IMR-90 (cell line): Measurements from ENCODE around the gene ANHX. TPM values are rescaled to one million over a fixed set of nuclear protein-coding genes. Genes with fewer than 3 reads are reported as not detected.

Source experiments
- ATAC-seq: fragments of 200-7000 bp; cut with Tn5 transposase; 2 replicates; pipeline ENCODE4 v1.9.1; 2020; ENCODE audit warnings: low read depth, mild to moderate bottlenecking, moderate library complexity
- BruUV-seq: library from RNA; stranded (reverse); fragments of 400-500 nt; replicated peaks from 2 replicates; lab custom pipeline; 2021; lab: Mats Ljungman, UMichigan
- CTCF ChIA-PET: fragments of 300-600 bp; formaldehyde crosslinking; extraction: SDS; loops from one replicate; lab custom pipeline; 2021; ENCODE audit warnings: antibody characterized with exemption; lab: Yijun Ruan, JAX
- POLR2A ChIA-PET: fragments of 300-600 bp; sonication (Branson Sonifier 250); formaldehyde crosslinking; loops from one replicate; lab custom pipeline; 2022; ENCODE audit warnings: antibody characterized with exemption; ENCODE audit not compliant: unreplicated experiment; lab: Charles Lee
- DNase-seq: peaks from one replicate; pipeline ENCODE4 v3.0.0; 2013
- H2AFZ ChIP-seq: replicated peaks from 2 replicates; pipeline ENCODE3; 2013; ENCODE audit warnings: low read length, mild to moderate bottlenecking; ENCODE audit not compliant: poor library complexity
- H2AK5ac ChIP-seq: 2 replicates; pipeline ENCODE4 v1.6.1; 2013; ENCODE audit warnings: low read depth, low read length, inconsistent platforms
- H2AK9ac ChIP-seq: replicated peaks from 2 replicates; pipeline ENCODE3; 2013; ENCODE audit warnings: mild to moderate bottlenecking, low read depth, low read length, moderate library complexity; ENCODE audit not compliant: poor library complexity
- H2BK120ac ChIP-seq: 2 replicates; pipeline ENCODE4 v1.6.1; 2013; ENCODE audit warnings: low read depth, low read length, inconsistent platforms
- H2BK15ac ChIP-seq: 3 replicates; pipeline ENCODE4 v1.6.1; 2013; ENCODE audit warnings: low read depth, low read length, inconsistent platforms
- H2BK20ac ChIP-seq: 2 replicates; pipeline ENCODE4 v1.6.1; 2013; ENCODE audit warnings: low read depth, mild to moderate bottlenecking, inconsistent platforms, low read length, moderate library complexity
- H2BK5ac ChIP-seq: 2 replicates; pipeline ENCODE4 v1.6.1; 2013; ENCODE audit warnings: mild to moderate bottlenecking, low read depth, low read length, inconsistent platforms; ENCODE audit not compliant: poor library complexity, severe bottlenecking
- H3K14ac ChIP-seq: replicated peaks from 2 replicates; pipeline ENCODE4 v1.6.1; 2013; ENCODE audit warnings: low read depth, low read length, inconsistent platforms
- H3K18ac ChIP-seq: 2 replicates; pipeline ENCODE4 v1.6.1; 2013; ENCODE audit warnings: low read depth, low read length, control low read depth
- H3K23ac ChIP-seq: 2 replicates; pipeline ENCODE4 v1.6.1; 2013; ENCODE audit warnings: low read depth, low read length, inconsistent platforms
- H3K27ac ChIP-seq: 2 replicates; pipeline ENCODE4 v1.5.1; 2013; ENCODE audit warnings: mild to moderate bottlenecking, control low read depth, low read length; ENCODE audit not compliant: insufficient read depth
- H3K27me3 ChIP-seq: 2 replicates; pipeline ENCODE4 v1.6.1; 2013; ENCODE audit warnings: low read length; ENCODE audit not compliant: control insufficient read depth, insufficient read depth
- H3K36me3 ChIP-seq: 2 replicates; pipeline ENCODE4 v1.6.1; 2013; ENCODE audit warnings: low read length, mixed read lengths; ENCODE audit not compliant: control insufficient read depth, insufficient read depth
- H3K4ac ChIP-seq: 2 replicates; pipeline ENCODE4 v1.6.1; 2013; ENCODE audit warnings: low read depth, low read length, inconsistent platforms
- H3K4me1 ChIP-seq: 2 replicates; pipeline ENCODE4 v1.6.1; 2013; ENCODE audit warnings: low read length, mixed read lengths; ENCODE audit not compliant: control insufficient read depth, insufficient read depth
- H3K4me2 ChIP-seq: 2 replicates; pipeline ENCODE4 v1.6.1; 2013; ENCODE audit warnings: low read depth, mild to moderate bottlenecking, control low read depth, low read length, moderate library complexity
- H3K4me3 ChIP-seq: 2 replicates; pipeline ENCODE4 v1.5.1; 2013; ENCODE audit warnings: low read depth, mild to moderate bottlenecking, control low read depth, low read length, moderate library complexity; ENCODE audit not compliant: insufficient read depth
- H3K56ac ChIP-seq: 2 replicates; pipeline ENCODE4 v1.6.1; 2013; ENCODE audit warnings: low read length, inconsistent platforms; ENCODE audit not compliant: insufficient read depth; ENCODE audit errors: extremely low read depth
- H3K79me1 ChIP-seq, 2 experiments: 2 replicates each; pipeline ENCODE4 v1.6.1; 2013; ENCODE audit warnings: low read length in 2 of 2, inconsistent platforms in 1 of 2, low read depth in 1 of 2
- H3K9ac ChIP-seq: 2 replicates; pipeline ENCODE4 v1.6.1; 2013; ENCODE audit warnings: low read depth, low read length, control low read depth
- H3K9me1 ChIP-seq: 2 replicates; pipeline ENCODE4 v1.6.1; 2013; ENCODE audit warnings: low read length, inconsistent platforms; ENCODE audit not compliant: insufficient read depth
- H3K9me3 ChIP-seq: 2 replicates; pipeline ENCODE4 v1.6.1; 2013; ENCODE audit warnings: low read length; ENCODE audit not compliant: control insufficient read depth, insufficient read depth
- H4K20me1 ChIP-seq: 2 replicates; pipeline ENCODE4 v1.6.1; 2013; ENCODE audit warnings: low read length, inconsistent platforms; ENCODE audit not compliant: insufficient read depth
- H4K5ac ChIP-seq: 2 replicates; pipeline ENCODE4 v1.6.1; 2013; ENCODE audit warnings: mild to moderate bottlenecking, low read depth, low read length, control low read depth
- H4K8ac ChIP-seq, 2 experiments: 2 replicates each; pipeline ENCODE4 v1.6.1; 2013; ENCODE audit warnings: low read depth in 2 of 2, low read length in 2 of 2, control low read depth in 1 of 2, inconsistent platforms in 1 of 2
- H4K91ac ChIP-seq: 2 replicates; pipeline ENCODE4 v1.6.1; 2013; ENCODE audit warnings: low read depth, low read length, inconsistent platforms; ENCODE audit not compliant: insufficient read depth
- CHD1 ChIP-seq: IDR thresholded peaks from 2 replicates; pipeline ENCODE4 v1.6.1; 2012; ENCODE audit warnings: low read depth, low read length, improper control_type of control experiment
- CTCF ChIP-seq: conservative IDR thresholded peaks from 2 replicates; pipeline ENCODE4 v1.5.1; 2012; ENCODE audit warnings: mild to moderate bottlenecking, low read depth, low read length, improper control_type of control experiment
- MAFK ChIP-seq: IDR thresholded peaks from 2 replicates; pipeline ENCODE4 v1.6.1; 2012; ENCODE audit warnings: low read depth, low read length, improper control_type of control experiment
- MXI1 ChIP-seq: IDR thresholded peaks from 2 replicates; pipeline ENCODE4 v1.6.1; 2012; ENCODE audit warnings: low read depth, mild to moderate bottlenecking, low read length, moderate library complexity, borderline replicate concordance
- RFX5 ChIP-seq: IDR thresholded peaks from 2 replicates; pipeline ENCODE4 v1.8.0; 2012; ENCODE audit warnings: low read depth, mild to moderate bottlenecking, low read length, moderate library complexity
- WGBS, 2 experiments: methylation state at CpG; one replicate each; pipeline versions ENCODE4 v1.1.5 to v1.1.7; 2013; ENCODE audit warnings: missing lambda C conversion rate in 2 of 2; ENCODE audit not compliant: insufficient read length in 1 of 2; ENCODE audit errors: extremely low coverage in 2 of 2; 5-methylcytosine and 5-hydroxymethylcytosine counted together
- dilution Hi-C: fragments of 300-500 bp; cut with HindIII; formaldehyde crosslinking; loops from one replicate; pipeline ENCODE4 v1.14.3; 2018; ENCODE audit warnings: low sequenced_read_pairs; ENCODE audit not compliant: unreplicated experiment
- in situ Hi-C: fragments of 300-500 bp; cut with MboI; formaldehyde crosslinking; loops from 3 replicates; pipeline ENCODE4 v1.14.3; 2019; ENCODE audit warnings: low sequenced_read_pairs, inconsistent platforms, mixed read lengths
- intact Hi-C: fragments of 100-400 bp; cut with micrococcal nuclease; formaldehyde crosslinking; loops from 2 replicates; pipeline ENCODE4 v1.10.0; 2022
- polyA plus RNA-seq, 3 experiments: library from polyadenylated mRNA; depleted of rRNA; stranded (reverse); fragments of >200 nt; gene quantifications; 2 replicates each; pipeline ENCODE4 v1.2.3, GENCODE V29; 2012; ENCODE audit warnings: low replicate concordance in 1 of 3
- total RNA-seq: library from RNA; depleted of rRNA; stranded (reverse); fragments of >200 nt; gene quantifications from 2 replicates; pipeline ENCODE4 v1.2.3, GENCODE V29; 2012

The ANHX gene
- total and polyA plus RNA-seq, 2 of the 4 experiments (the other 2 are of a cell fraction) = not detected

- Histone ChIP-seq H3K18ac (no peak overlapping the region), H3K4me3 (no peak overlapping the region), H4K8ac (no peak overlapping the region), H3K4ac (no peak overlapping the region), H3K14ac (no peak overlapping the region), H2AK5ac (no peak overlapping the region), H2AFZ (no peak overlapping the region), H4K5ac (no peak overlapping the region), H2BK15ac (no peak overlapping the region), H3K4me2 (no peak overlapping the region), H3K4me1 (no peaks in the 10 kb centered on the region), H3K23ac (no peak overlapping the region), H3K9ac (no peak overlapping the region), H3K79me1 (no peaks in the 10 kb centered on the region), H3K9me1 (no peaks in the 10 kb centered on the region), H3K27ac (no peak overlapping the region), H4K91ac (no peak overlapping the region), H3K36me3 (no peaks in the 10 kb centered on the region), H3K9me3 (peaks cover 65% of the 10 kb centered on the region), H2BK5ac (no peak overlapping the region), H2AK9ac (no peak overlapping the region), H3K27me3 (no peaks in the 10 kb centered on the region), H2BK120ac (no peak overlapping the region), H3K56ac (no peak overlapping the region), H2BK20ac (no peak overlapping the region), H4K20me1 (no peaks in the 10 kb centered on the region)
- dilution Hi-C loops (no loop called here), intact Hi-C loops (no loop called here), in situ Hi-C loops (no loop called here)
- DNase-seq = no peak
- BruUV-seq = no TSS peak
- 42% methylated on average over 4 of the region's 7 CpGs; no CpG with 5 or more reads in 1 of the 2 experiments for WGBS, 2 experiments
- POLR2A ChIA-PET = no interaction called here
- TF ChIP-seq MAFK (no peak), MXI1 (no peak), CHD1 (no peak), RFX5 (no peak), CTCF (no peak)
- CTCF ChIA-PET = no interaction called here
- no peak for ATAC-seq
Measured at GRCh38 chr12:133227281-133227852, 8.3 kb downstream of the ANHX start.
